Measurements from ENCODE around the gene SPOCK1. TPM values are rescaled to one million over a fixed set of nuclear protein-coding genes. Genes with fewer than 3 reads are reported as not detected.

Gene SPOCK1
- total and polyA plus RNA-seq, 2 of the 4 experiments (the other 2 are of a cell fraction) = 5.0 to 20.3 TPM

GRCh38 chr5:136985785-136986475, 513.2 kb downstream of the SPOCK1 start:
- Histone ChIP-seq H4K20me1 (ENCODE audit: insufficient read depth, low read length) (no peaks in the 10 kb centered on the region), H3K4me3 (ENCODE audit: insufficient read depth, low read depth, low read length) (no peak overlapping the region), H4K91ac (ENCODE audit: insufficient read depth, low read depth, low read length) (no peak overlapping the region), H3K23ac (ENCODE audit: low read depth, low read length) (no peak overlapping the region), H2BK5ac (ENCODE audit: low read depth, low read length, poor library complexity, severe bottlenecking) (no peak overlapping the region), H2BK15ac (ENCODE audit: low read depth, low read length) (no peak overlapping the region), H4K5ac (ENCODE audit: low read depth, low read length) (no peak overlapping the region), H3K14ac (replicated peaks; ENCODE audit: low read depth, low read length) (no peak overlapping the region), H2BK120ac (ENCODE audit: low read depth, low read length) (no peak overlapping the region), H2AK9ac (replicated peaks; ENCODE audit: low read depth, low read length, poor library complexity) (no peak overlapping the region), H3K79me1 (ENCODE audit: low read depth in 1 of 2, low read length in 2 of 2) (no peaks in the 10 kb centered on the region), H4K8ac (ENCODE audit: low read depth in 2 of 2, low read length in 2 of 2) (no peak overlapping the region), H3K27me3 (ENCODE audit: control insufficient read depth, insufficient read depth, low read length) (no peaks in the 10 kb centered on the region), H3K9ac (ENCODE audit: low read depth, low read length) (no peak overlapping the region), H3K4me1 (ENCODE audit: control insufficient read depth, insufficient read depth, low read length) (no peaks in the 10 kb centered on the region), H2AFZ (replicated peaks; ENCODE audit: low read length, poor library complexity) (no peak overlapping the region), H3K36me3 (ENCODE audit: control insufficient read depth, insufficient read depth, low read length) (no peaks in the 10 kb centered on the region), H2BK20ac (ENCODE audit: low read depth, low read length) (no peak overlapping the region), H3K9me3 (ENCODE audit: control insufficient read depth, insufficient read depth, low read length) (0 out of 2 replicates have a peak, but pooled peaks cover 4% of the 10 kb centered on the region), H3K18ac (ENCODE audit: low read depth, low read length) (no peak overlapping the region), H3K4me2 (ENCODE audit: low read depth, low read length) (no peak overlapping the region), H3K27ac (ENCODE audit: insufficient read depth, low read length) (no peak overlapping the region), H3K9me1 (ENCODE audit: insufficient read depth, low read length) (no peaks in the 10 kb centered on the region), H2AK5ac (ENCODE audit: low read depth, low read length) (no peak overlapping the region), H3K56ac (ENCODE audit: extremely low read depth, insufficient read depth, low read length) (no peak overlapping the region), H3K4ac (ENCODE audit: low read depth, low read length) (no peak overlapping the region)
- no peak for TF ChIP-seq BHLHE40 (IDR thresholded peaks at IDR 0.05; ENCODE audit: low read depth, low read length)
- TF ChIP-seq RCOR1 (IDR thresholded peaks at IDR 0.05; ENCODE audit: insufficient replicate concordance, low read length) = no peak
- TF ChIP-seq RAD21 (IDR thresholded peaks at IDR 0.05; ENCODE audit: low read length) = no peak
- ATAC-seq (ENCODE audit: low read depth) (no peak), DNase-seq (no peak)
- CTCF ChIA-PET = interaction anchor here (1.1 kb wide), 1 partner anchor 8 kb away, joined by 6 read pairs; no protein-coding TSS in a partner anchor
- in situ Hi-C loops (cut with MboI; ENCODE audit: low sequenced_read_pairs) = no loop called here
- dilution Hi-C loops (cut with HindIII; ENCODE audit: low sequenced_read_pairs, unreplicated experiment) = no loop called here
- intact Hi-C loops (cut with micrococcal nuclease) = no loop called here
- POLR2A ChIA-PET (ENCODE audit: unreplicated experiment) = no interaction called here
- WGBS, 2 experiments (ENCODE audit: extremely low coverage in 2 of 2, insufficient read length in 1 of 2) = no CpG with 5 or more reads among the region's 2 CpGs
- BruUV-seq (replicated peaks) = no TSS peak

Measured in IMR-90 (cell line).